K562 (cell line): Measurements from ENCODE around the gene IQCK. TPM values are rescaled to one million over a fixed set of nuclear protein-coding genes. Genes with fewer than 3 reads are reported as not detected.
A peak's percentile ranks its signal among the peaks of the same experiment; 100 is the strongest.

Experiments used
- ADNP ChIP-seq: fragments of 200-800 bp; sonication (Bioruptor generic); IDR thresholded peaks from 2 replicates; pipeline ENCODE4 v1.6.1; 2016; ENCODE audit warnings: missing genetic modification characterization, missing compliant biosample characterization
- CHD1 ChIP-seq: fragments of 200-600 bp; sonication (generic); IDR thresholded peaks from one replicate; pipeline ENCODE4 v1.6.1; 2012; ENCODE audit warnings: mild to moderate bottlenecking, moderate library complexity, low read length, inconsistent platforms
- CUX1 ChIP-seq: fragments of 200-800 bp; sonication (Bioruptor generic); IDR thresholded peaks from 2 replicates; pipeline ENCODE4 v1.6.1; 2016; ENCODE audit warnings: missing genetic modification characterization, missing compliant biosample characterization
- GATA2 ChIP-seq: sonication (generic); formaldehyde crosslinking; IDR thresholded peaks from 2 replicates; pipeline ENCODE4 v1.4.0; 2020; ENCODE audit warnings: mild to moderate bottlenecking, missing genetic modification reagents
- HCFC1 ChIP-seq: IDR thresholded peaks from 2 replicates; pipeline ENCODE4 v1.6.1; 2012; ENCODE audit warnings: low read depth, low read length, improper control_type of control experiment
- HMG20B ChIP-seq: fragments of 250-450 bp; sonication (Bioruptor Pico); IDR thresholded peaks from 2 replicates; pipeline ENCODE4 v1.5.0; 2021; ENCODE audit warnings: mild to moderate bottlenecking
- HNRNPL ChIP-seq: fragments of 200-400 bp; formaldehyde crosslinking; IDR thresholded peaks from 2 replicates; pipeline ENCODE4 v1.6.1; 2017; ENCODE audit warnings: low read depth, mild to moderate bottlenecking, low read length
- MEIS2 ChIP-seq: fragments of 450-650 bp; IDR thresholded peaks from 2 replicates; pipeline ENCODE4 v1.6.1; 2014; ENCODE audit warnings: mild to moderate bottlenecking; ENCODE audit not compliant: partially characterized antibody
- NEUROD1 ChIP-seq: fragments of 150-350 bp; IDR thresholded peaks from 2 replicates; pipeline ENCODE4 v1.6.1; 2014; ENCODE audit warnings: borderline replicate concordance, low read length, low read depth; ENCODE audit not compliant: partially characterized antibody
- POLR3G ChIP-seq: IDR thresholded peaks from 2 replicates; pipeline ENCODE4 v1.6.1; 2011; ENCODE audit not compliant: insufficient read length, insufficient replicate concordance; ENCODE audit errors: extremely low read depth
- SIRT6 ChIP-seq: IDR thresholded peaks from one replicate; pipeline ENCODE4 v1.6.1; 2012; ENCODE audit warnings: low read depth, mild to moderate bottlenecking, control low read depth, inconsistent platforms, low read length, moderate library complexity
- SMARCA4 ChIP-seq: fragments of 450-650 bp; IDR thresholded peaks from 2 replicates; pipeline ENCODE4 v1.6.1; 2016
- SMARCB1 ChIP-seq: IDR thresholded peaks from 2 replicates; pipeline ENCODE4 v1.6.1; 2011; ENCODE audit warnings: improper control_type of control experiment, low read depth; ENCODE audit not compliant: insufficient read length
- SRSF7 ChIP-seq: fragments of 200-400 bp; formaldehyde crosslinking; optimal IDR thresholded peaks from 2 replicates; pipeline ENCODE3; 2017; ENCODE audit warnings: mild to moderate bottlenecking, low read depth, low read length
- TSC22D4 ChIP-seq: fragments of 450-650 bp; IDR thresholded peaks from 2 replicates; pipeline ENCODE4 v1.6.1; 2016; ENCODE audit warnings: missing genetic modification characterization, missing biosample characterization, control low read depth
- U2AF1 ChIP-seq: fragments of 200-400 bp; formaldehyde crosslinking; optimal IDR thresholded peaks from 2 replicates; pipeline ENCODE3; 2017; ENCODE audit warnings: mild to moderate bottlenecking, low read depth, low read length, moderate library complexity
- ZBTB8A ChIP-seq: fragments of 450-650 bp; IDR thresholded peaks from 2 replicates; pipeline ENCODE4 v1.6.1; 2018; ENCODE audit warnings: mild to moderate bottlenecking, moderate library complexity; ENCODE audit not compliant: partially characterized antibody
- ZNF347 ChIP-seq: fragments of 450-650 bp; formaldehyde crosslinking; IDR thresholded peaks from 2 replicates; pipeline ENCODE4 v1.4.0; 2020; ENCODE audit warnings: low read depth, mild to moderate bottlenecking, moderate library complexity
- ZNF639 ChIP-seq, 2 experiments: fragments of 200-800 bp in 1 of 2; sonication (Bioruptor generic) in 1 of 2; sonication (generic) in 1 of 2; formaldehyde crosslinking in 1 of 2; IDR thresholded peaks in 1 of 2; conservative IDR thresholded peaks in 1 of 2; 2 replicates each; pipeline versions ENCODE4 v1.5.0 to v1.6.1; 2016 to 2020; ENCODE audit warnings: missing compliant biosample characterization in 1 of 2, missing genetic modification characterization in 1 of 2, missing genetic modification reagents in 1 of 2
- ZNF766 ChIP-seq: fragments of 200-800 bp; sonication (Bioruptor generic); conservative IDR thresholded peaks from 2 replicates; pipeline ENCODE4 v1.6.1; 2016; ENCODE audit warnings: missing genetic modification characterization, missing compliant biosample characterization
- polyA plus RNA-seq, 8 experiments: library from polyadenylated mRNA; depleted of rRNA in 4 of 8; stranded (reverse) in 5 of 8; unstranded in 3 of 8; fragments of >200 nt; fragmentation: Nextera tagmentation in 2 of 8; fragmentation: Illumina TruSeq in 1 of 8; extraction: Ambion mirVana in 2 of 8; extraction: Trizol in 1 of 8; gene quantifications; 2 replicates each; pipeline versions ENCODE4 v1.2.1 to v1.2.3, GENCODE V29; 2011 to 2014; ENCODE audit warnings: inconsistent platforms in 1 of 8, missing spikeins in 1 of 8
- total RNA-seq, 7 experiments: library from RNA; depleted of rRNA in 6 of 7; stranded (reverse); fragments of >200 nt in 6 of 7; fragmentation: Illumina TruSeq in 2 of 7; extraction: Trizol in 2 of 7; gene quantifications; 2 replicates each; pipeline versions ENCODE4 v1.2.1 to v1.2.3, GENCODE V29; 2011 to 2021; ENCODE audit warnings: low replicate concordance in 1 of 7
- TF ChIP-seq, protein P1 (sequence below): sonication (generic); formaldehyde crosslinking; IDR thresholded peaks from 2 replicates; pipeline ENCODE4 v1.8.1; 2022; ENCODE audit warnings: missing genetic modification reagents

Gene IQCK
- total and polyA plus RNA-seq, 9 of the 15 experiments (the other 6 are each of a cell fraction or from before 2014, with no cell fraction given), result 5.2 to 12.2 (median 7.3) TPM

GRCh38 chr16:19710191-19710908 is 7.7 kb upstream of the IQCK start (continued):
- TF ChIP-seq CUX1, result no peak
- TF ChIP-seq TSC22D4 (tag), result no peak
- TF ChIP-seq ZBTB8A, result no peak
- TF ChIP-seq SIRT6, result no peak
- peak; percentile 80 for TF ChIP-seq GATA2
- TF ChIP-seq ZNF347, result no peak
- TF ChIP-seq HMG20B (CRISPR knock-in tag), result no peak
- TF ChIP-seq ADNP (tag), result no peak
- no peak for TF ChIP-seq SRSF7
- no peak for TF ChIP-seq HCFC1
- no peak for TF ChIP-seq U2AF1
- TF ChIP-seq NEUROD1, result no peak
- TF ChIP-seq ZNF639 (CRISPR knock-in tag; conservative IDR thresholded peaks at IDR 0.05 in 1 of 2, IDR thresholded peaks at IDR 0.05 in 1 of 2), result no peak
- TF ChIP-seq CHD1, result no peak
- TF ChIP-seq POLR3G, result no peak
- peak; percentile 70; the same call in 1 of the 2 replicates for TF ChIP-seq SMARCA4
- TF ChIP-seq HNRNPL, result no peak
- no peak for TF ChIP-seq SMARCB1
- TF ChIP-seq MEIS2, result peak; percentile 42
- TF ChIP-seq, protein P1, sequence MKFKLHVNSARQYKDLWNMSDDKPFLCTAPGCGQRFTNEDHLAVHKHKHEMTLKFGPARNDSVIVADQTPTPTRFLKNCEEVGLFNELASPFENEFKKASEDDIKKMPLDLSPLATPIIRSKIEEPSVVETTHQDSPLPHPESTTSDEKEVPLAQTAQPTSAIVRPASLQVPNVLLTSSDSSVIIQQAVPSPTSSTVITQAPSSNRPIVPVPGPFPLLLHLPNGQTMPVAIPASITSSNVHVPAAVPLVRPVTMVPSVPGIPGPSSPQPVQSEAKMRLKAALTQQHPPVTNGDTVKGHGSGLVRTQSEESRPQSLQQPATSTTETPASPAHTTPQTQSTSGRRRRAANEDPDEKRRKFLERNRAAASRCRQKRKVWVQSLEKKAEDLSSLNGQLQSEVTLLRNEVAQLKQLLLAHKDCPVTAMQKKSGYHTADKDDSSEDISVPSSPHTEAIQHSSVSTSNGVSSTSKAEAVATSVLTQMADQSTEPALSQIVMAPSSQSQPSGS (CRISPR knock-in tag), result no peak
- TF ChIP-seq ZNF766 (CRISPR knock-in tag), result no peak
